Spleen (tissue), 11 donors: Measurements from ENCODE around the gene ZNF10. TPM values are rescaled to one million over a fixed set of nuclear protein-coding genes. Genes with fewer than 3 reads are reported as not detected.

ENCODE experiments used
- DNase-seq: peaks from one replicate; pipeline ENCODE4 v3.0.0-alpha.2; 2020
- H3K27ac ChIP-seq, 8 donors: fragments of 200-600 bp; sonication (generic) in 7 of 8; 1 replicate in 4 of 8; 2 replicates in 4 of 8; pipeline versions ENCODE4 v1.5.0 to v1.8.0; 2016 to 2021; ENCODE audit warnings: inconsistent platforms in 4 of 8, mild to moderate bottlenecking in 4 of 8, moderate library complexity in 1 of 8
- H3K27me3 ChIP-seq, 7 donors: fragments of 200-600 bp; sonication (generic) in 6 of 7; replicated peaks in 1 of 7; 1 replicate in 4 of 7; 2 replicates in 3 of 7; pipeline versions ENCODE4 v1.5.0 to v1.8.0; 2016 to 2021; ENCODE audit warnings: inconsistent platforms in 3 of 7, mild to moderate bottlenecking in 1 of 7
- H3K36me3 ChIP-seq, 6 donors: fragments of 200-600 bp; sonication (generic) in 5 of 6; 1 replicate in 4 of 6; 2 replicates in 2 of 6; pipeline versions ENCODE4 v1.5.0 to v1.8.0; 2016 to 2021; ENCODE audit warnings: inconsistent platforms in 2 of 6
- H3K4me1 ChIP-seq, 6 donors: fragments of 200-600 bp; sonication (generic) in 5 of 6; 1 replicate in 3 of 6; 2 replicates in 3 of 6; pipeline versions ENCODE4 v1.5.0 to v1.8.0; 2016 to 2021; ENCODE audit warnings: inconsistent platforms in 3 of 6
- H3K4me3 ChIP-seq, 8 donors: fragments of 200-600 bp; sonication (generic) in 7 of 8; 1 replicate in 4 of 8; 2 replicates in 4 of 8; pipeline versions ENCODE4 v1.5.0 to v1.8.0; 2016 to 2021; ENCODE audit warnings: inconsistent platforms in 4 of 8, mild to moderate bottlenecking in 4 of 8, moderate library complexity in 2 of 8
- H3K9me3 ChIP-seq, 8 donors: fragments of 200-600 bp; sonication (generic) in 7 of 8; 1 replicate in 4 of 8; 2 replicates in 4 of 8; pipeline versions ENCODE4 v1.5.0 to v1.8.0; 2016 to 2021; ENCODE audit warnings: inconsistent platforms in 4 of 8
- CTCF ChIP-seq, 11 experiments: fragments of 200-600 bp in 7 of 11; fragments of 450-650 bp in 4 of 11; sonication (generic) in 4 of 11; IDR thresholded peaks in 8 of 11; conservative IDR thresholded peaks in 3 of 11; 1 replicate in 7 of 11; 2 replicates in 4 of 11; pipeline versions ENCODE4 v1.4.0 to v1.8.0; 2016 to 2021; ENCODE audit warnings: antibody characterized with exemption in 11 of 11, inconsistent platforms in 4 of 11, mild to moderate bottlenecking in 1 of 11
- POLR2A ChIP-seq, 3 donors: fragments of 450-650 bp; IDR thresholded peaks; one replicate each; pipeline ENCODE4 v1.5.1; 2017; ENCODE audit warnings: antibody characterized with exemption in 3 of 3, mild to moderate bottlenecking in 1 of 3
- POLR2AphosphoS5 ChIP-seq, 3 donors: sonication (generic); formaldehyde crosslinking; IDR thresholded peaks; one replicate each; pipeline ENCODE4 v1.5.1; 2017; ENCODE audit warnings: antibody characterized with exemption in 3 of 3
- WGBS, 5 donors: extraction: QIAGEN DNeasy Blood & Tissue Kit in 3 of 5; methylation state at CpG; one replicate each; pipeline versions ENCODE4 v1.1.5 to v1.1.7; 2013 to 2018; 5-methylcytosine and 5-hydroxymethylcytosine counted together
- intact Hi-C: fragments of 100-400 bp; cut with DNase I; formaldehyde crosslinking; loops from one replicate; pipeline ENCODE4 v1.15.0; 2023; ENCODE audit warnings: low total_unique reads
- polyA plus RNA-seq, 3 donors: library from polyadenylated mRNA; stranded (reverse); fragments of 200-250 nt; gene quantifications; one replicate each; pipeline ENCODE4 v1.2.1, GENCODE V29; 2013
- total RNA-seq, 7 donors: library from RNA; depleted of rRNA in 3 of 7; stranded (reverse); fragments of >200 nt in 3 of 7; fragmentation: NEBNext Ultra II Directional in 4 of 7; extraction: Animal tissue kit (Norgen Biotek cat#: 25700) in 4 of 7; gene quantifications; one replicate each; pipeline versions ENCODE4 v1.1.0 to v1.2.1, GENCODE V29; 2016 to 2021
- donor health status: healthy with polysubstance abuse.
- donor health status: DM: no; HTN: no; CAD: no; lungs with moderate emphysema.
- donor health status: DM: no; HTN: no; CAD: no.
- donor health status: Bipolar disorder and iron deficiency.
- donor health status: healthy.
- donor health status: DM: no; HTN: no; CAD: no.
- donor health status: DM: yes; HTN: yes; CAD: no.

ZNF10 gene
- total and polyA plus RNA-seq, 10 donors, result 3.3 to 22.1 (median 9.0) TPM

DNA sequence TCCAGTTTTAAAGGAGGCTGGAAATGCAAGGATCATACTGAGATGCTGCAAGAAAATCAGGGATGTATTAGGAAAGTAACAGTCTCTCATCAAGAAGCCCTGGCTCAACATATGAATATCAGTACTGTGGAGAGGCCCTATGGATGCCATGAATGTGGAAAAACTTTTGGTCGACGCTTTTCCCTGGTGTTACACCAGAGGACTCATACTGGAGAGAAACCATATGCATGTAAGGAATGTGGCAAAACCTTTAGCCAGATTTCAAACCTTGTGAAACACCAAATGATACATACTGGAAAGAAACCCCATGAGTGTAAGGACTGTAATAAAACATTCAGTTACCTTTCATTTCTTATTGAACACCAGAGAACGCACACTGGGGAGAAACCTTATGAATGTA is 24.8 kb upstream of the ZNF10 start:
- H3K9me3 ChIP-seq, result peaks cover 94 to 100% (median 100%) of the 10 kb centered on the region in 8 donors
- H3K36me3 ChIP-seq, result peaks cover 39 to 100% (median 69%) of the 10 kb centered on the region in 6 donors
- no peak overlapping the region for H3K27ac ChIP-seq
- WGBS, 5 donors, result 92 to 99% (median 98%) methylated on average over 3 of the region's 3 CpGs
- peak overlapping the region in 1 of 8 donors; percentile 31 for H3K4me3 ChIP-seq
- H3K27me3 ChIP-seq, result no peaks in the 10 kb centered on the region
- TF ChIP-seq POLR2AphosphoS5 (IDR thresholded peaks at IDR 0.05) (no peak), CTCF (IDR thresholded peaks at IDR 0.05 in 8 of 11, conservative IDR thresholded peaks at IDR 0.05 in 3 of 11) (no peak), POLR2A (IDR thresholded peaks at IDR 0.05) (no peak)
- intact Hi-C loops, result no loop called here
- DNase-seq, result no peak
- no peaks in the 10 kb centered on the region for H3K4me1 ChIP-seq

DNA sequence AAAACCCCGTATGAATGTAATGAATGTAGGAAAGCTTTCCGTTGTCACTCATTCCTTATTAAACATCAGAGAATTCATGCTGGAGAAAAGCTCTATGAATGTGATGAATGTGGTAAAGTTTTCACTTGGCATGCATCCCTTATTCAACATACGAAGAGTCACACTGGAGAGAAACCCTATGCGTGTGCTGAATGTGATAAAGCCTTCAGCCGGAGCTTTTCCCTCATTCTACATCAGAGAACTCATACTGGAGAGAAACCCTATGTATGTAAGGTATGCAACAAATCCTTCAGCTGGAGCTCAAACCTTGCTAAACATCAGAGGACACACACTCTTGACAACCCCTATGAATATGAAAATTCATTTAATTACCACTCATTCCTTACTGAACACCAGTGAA is 24.2 kb upstream of the ZNF10 start:
- intact Hi-C loops, result no loop called here
- Histone ChIP-seq H3K4me3 (peak overlapping the region in 1 of 8 donors; percentile 31), H3K4me1 (no peaks in the 10 kb centered on the region), H3K36me3 (peaks cover 34 to 100% (median 63%) of the 10 kb centered on the region in 6 donors), H3K27me3 (no peaks in the 10 kb centered on the region), H3K27ac (no peak overlapping the region), H3K9me3 (peaks cover 94 to 100% (median 100%) of the 10 kb centered on the region in 8 donors)
- DNase-seq, result no peak
- no peak for TF ChIP-seq CTCF (IDR thresholded peaks at IDR 0.05 in 8 of 11, conservative IDR thresholded peaks at IDR 0.05 in 3 of 11)
- WGBS, 5 donors, result 93 to 98% (median 98%) methylated on average over 5 of the region's 5 CpGs

DNA sequence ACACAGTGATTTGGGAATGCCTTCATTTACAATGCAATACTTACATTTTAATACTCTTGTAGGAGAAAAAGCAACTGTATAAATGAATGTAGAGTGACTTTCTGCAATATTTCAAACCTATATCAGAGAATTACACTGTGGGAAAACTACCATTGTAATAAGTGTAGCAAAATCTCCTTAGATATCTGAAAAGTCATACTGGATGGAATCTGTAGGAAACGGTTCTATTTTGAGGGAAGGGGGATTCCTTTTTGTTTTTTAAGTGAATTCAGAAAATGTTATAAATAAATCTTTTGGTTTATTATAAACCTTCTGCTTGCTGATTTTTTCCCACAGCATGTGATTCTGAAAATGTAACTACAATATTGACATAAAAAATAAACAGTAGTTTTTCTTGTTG is 23.3 kb upstream of the ZNF10 start:
- H3K9me3 ChIP-seq, result peaks cover 89 to 100% (median 100%) of the 10 kb centered on the region in 8 donors
- 95 to 98% (median 96%) methylated on average over 1 of the region's 1 CpG for WGBS, 5 donors
- no peaks in the 10 kb centered on the region for H3K4me1 ChIP-seq
- H3K27ac ChIP-seq, result no peak overlapping the region
- H3K27me3 ChIP-seq, result no peaks in the 10 kb centered on the region
- intact Hi-C loops, result no loop called here
- no peak overlapping the region for H3K4me3 ChIP-seq
- TF ChIP-seq CTCF (IDR thresholded peaks at IDR 0.05 in 8 of 11, conservative IDR thresholded peaks at IDR 0.05 in 3 of 11), result no peak
- TF ChIP-seq POLR2AphosphoS5 (IDR thresholded peaks at IDR 0.05), result no peak
- no peak for TF ChIP-seq POLR2A (IDR thresholded peaks at IDR 0.05)
- H3K36me3 ChIP-seq, result peaks cover 25 to 91% (median 54%) of the 10 kb centered on the region in 6 donors
- no peak for DNase-seq

- no peak for DNase-seq
- intact Hi-C loops, result no loop called here
- peaks cover 21 to 81% (median 44%) of the 10 kb centered on the region in 6 donors for H3K36me3 ChIP-seq
- H3K9me3 ChIP-seq, result peaks cover 86 to 100% (median 100%) of the 10 kb centered on the region in 8 donors
- H3K4me1 ChIP-seq, result no peaks in the 10 kb centered on the region
- peak overlapping the region in 1 of 8 donors; percentile 5 for H3K4me3 ChIP-seq
- TF ChIP-seq CTCF (IDR thresholded peaks at IDR 0.05 in 8 of 11, conservative IDR thresholded peaks at IDR 0.05 in 3 of 11), result no peak
- no peak for TF ChIP-seq POLR2A (IDR thresholded peaks at IDR 0.05)
- TF ChIP-seq POLR2AphosphoS5 (IDR thresholded peaks at IDR 0.05), result no peak
- H3K27ac ChIP-seq, result no peak overlapping the region
- H3K27me3 ChIP-seq, result no peaks in the 10 kb centered on the region
- WGBS, 5 donors, result 93 to 100% (median 96%) methylated on average over 2 of the region's 2 CpGs
These were observed 22.3 kb upstream of the ZNF10 start for GRCh38 chr12:133108150-133108549.
